SK-N-SH (cell line): ENCODE data around the gene SYNGR2. TPM values are rescaled to one million over a fixed set of nuclear protein-coding genes. Genes with fewer than 3 reads are reported as not detected.

Experiments
- CTCF ChIA-PET: fragments of 300-600, 350-600 bp; formaldehyde crosslinking; extraction: SDS; loops from one replicate; lab custom pipeline; 2021; lab: Yijun Ruan, JAX
- POLR2A ChIA-PET: fragments of 350-600 bp; sonication (Branson Sonifier 250); formaldehyde crosslinking; extraction: SDS; loops from one replicate; lab custom pipeline; 2020; ENCODE audit warnings: antibody characterized with exemption, inconsistent platforms; lab: Yijun Ruan, JAX
- DNase-seq: peaks from one replicate; pipeline ENCODE4 v3.0.0; 2012
- H2AFZ ChIP-seq: fragments of 200-600 bp; sonication (generic); 2 replicates; pipeline ENCODE4 v1.8.1; 2016; ENCODE audit warnings: antibody characterized with exemption, mild to moderate bottlenecking, low read depth
- H3F3A ChIP-seq: fragments of 200-600 bp; sonication (generic); replicated peaks from 2 replicates; pipeline ENCODE3; 2016; ENCODE audit warnings: antibody characterized with exemption, mild to moderate bottlenecking; ENCODE audit not compliant: insufficient read depth
- H3K27ac ChIP-seq, 2 experiments: fragments of 200-500 bp in 1 of 2; fragments of 200-600 bp in 1 of 2; sonication (Bioruptor generic) in 1 of 2; sonication (generic), shearing (Covaris generic) in 1 of 2; 2 replicates each; pipeline versions ENCODE4 v1.5.1 to v1.6.1; 2014 to 2016; ENCODE audit warnings: low read depth in 2 of 2, inconsistent platforms in 1 of 2, low read length in 1 of 2, mild to moderate bottlenecking in 1 of 2, mixed read lengths in 1 of 2
- H3K27me3 ChIP-seq: fragments of 200-600 bp; sonication (generic), shearing (Covaris generic); 2 replicates; pipeline ENCODE4 v1.6.1; 2016; ENCODE audit warnings: mixed run types; ENCODE audit not compliant: insufficient read depth
- H3K36me3 ChIP-seq, 2 experiments: fragments of 200-500 bp in 1 of 2; fragments of 200-600 bp in 1 of 2; sonication (Bioruptor generic) in 1 of 2; sonication (generic) in 1 of 2; replicated peaks in 1 of 2; 2 replicates each; pipeline versions ENCODE3 to v1.5.1; 2014 to 2016; ENCODE audit warnings: low read length in 1 of 2, mild to moderate bottlenecking in 1 of 2; ENCODE audit not compliant: insufficient read depth in 2 of 2, control insufficient read depth in 1 of 2
- H3K4me1 ChIP-seq, 2 experiments: fragments of 200-500 bp in 1 of 2; fragments of 200-600 bp in 1 of 2; sonication (Bioruptor generic) in 1 of 2; sonication (generic), shearing (Covaris generic) in 1 of 2; 2 replicates each; pipeline versions ENCODE4 v1.5.1 to v1.6.1; 2014 to 2016; ENCODE audit warnings: low read depth in 1 of 2, low read length in 1 of 2, mixed run types in 1 of 2; ENCODE audit not compliant: insufficient read depth in 2 of 2, control insufficient read depth in 1 of 2
- H3K4me2 ChIP-seq: fragments of 200-600 bp; sonication (generic), shearing (Covaris generic); 2 replicates; pipeline ENCODE4 v1.6.1; 2017; ENCODE audit warnings: mixed run types
- H3K4me3 ChIP-seq, 2 experiments: fragments of 200-500 bp in 1 of 2; fragments of 200-600 bp in 1 of 2; sonication (Bioruptor generic) in 1 of 2; sonication (generic), shearing (Covaris generic) in 1 of 2; 2 replicates each; pipeline versions ENCODE4 v1.5.1 to v1.8.1; 2014 to 2016; ENCODE audit warnings: low read depth in 2 of 2, inconsistent platforms in 1 of 2, low read length in 1 of 2, mild to moderate bottlenecking in 1 of 2, mixed read lengths in 1 of 2, moderate library complexity in 1 of 2
- H3K79me2 ChIP-seq: fragments of 200-600 bp; sonication (generic); 2 replicates; pipeline ENCODE4 v1.8.1; 2017; ENCODE audit warnings: mild to moderate bottlenecking; ENCODE audit not compliant: insufficient read depth
- H3K9ac ChIP-seq: fragments of 200-600 bp; sonication (generic); 2 replicates; pipeline ENCODE4 v1.6.1; 2017; ENCODE audit warnings: mixed run types
- H3K9me2 ChIP-seq: fragments of 200-600 bp; sonication (generic); 2 replicates; pipeline ENCODE4 v1.6.1; 2017; ENCODE audit warnings: mixed run types
- H3K9me3 ChIP-seq: fragments of 200-600 bp; sonication (generic); 2 replicates; pipeline ENCODE4 v1.6.1; 2017; ENCODE audit warnings: mixed run types, mild to moderate bottlenecking, moderate library complexity
- H4K20me1 ChIP-seq: fragments of 200-600 bp; sonication (generic); 2 replicates; pipeline ENCODE4 v1.6.1; 2017; ENCODE audit warnings: mild to moderate bottlenecking, mixed run types; ENCODE audit not compliant: insufficient read depth
- CHD2 ChIP-seq: fragments of 150-350 bp; IDR thresholded peaks from 2 replicates; pipeline ENCODE4 v1.6.1; 2018; ENCODE audit warnings: low read length; ENCODE audit not compliant: partially characterized antibody
- MXI1 ChIP-seq: IDR thresholded peaks from 2 replicates; pipeline ENCODE4 v1.6.1; 2012; ENCODE audit warnings: mild to moderate bottlenecking, low read depth, low read length, improper control_type of control experiment
- TAF1 ChIP-seq: IDR thresholded peaks from 2 replicates; pipeline ENCODE4 v1.6.1; 2012; ENCODE audit warnings: low read depth, mild to moderate bottlenecking, low read length, moderate library complexity, borderline replicate concordance
- YY1 ChIP-seq: IDR thresholded peaks from 2 replicates; pipeline ENCODE4 v1.4.0; 2012; ENCODE audit warnings: low read depth, mild to moderate bottlenecking
- WGBS: methylation state at CpG from one replicate; pipeline ENCODE4 v1.1.6; 2017; ENCODE audit warnings: low lambda C conversion rate; 5-methylcytosine and 5-hydroxymethylcytosine counted together
- polyA plus RNA-seq, 3 experiments: library from polyadenylated mRNA; depleted of rRNA; stranded (reverse); fragments of >200 nt; gene quantifications; 2 replicates each; pipeline ENCODE4 v1.2.3, GENCODE V29; 2012
- TF ChIP-seq, protein P1 (sequence below): fragments of 200-600 bp; sonication (generic); IDR thresholded peaks from 2 replicates; pipeline ENCODE4 v1.6.1; 2017; ENCODE audit warnings: antibody characterized with exemption, mild to moderate bottlenecking, moderate library complexity

SYNGR2 gene
- polyA plus RNA-seq, 1 of the 3 experiments (the other 2 are of a cell fraction): 181 TPM

- peak; percentile 42 for DNase-seq
- H4K20me1 ChIP-seq: no peaks in the 10 kb centered on the region
- H2AFZ ChIP-seq: no peak overlapping the region
- CTCF ChIA-PET: interaction anchor here (1.0 to 1.4 kb wide), 6 partner anchors 9 to 53 kb away, joined by 3 to 12 read pairs (median 4); no protein-coding TSS in a partner anchor
- H3K36me3 ChIP-seq: no peaks in the 10 kb centered on the region
- peaks cover 0 to 8% of the 10 kb centered on the region in 2 experiments; a peak in 1 of 4 replicates for H3K4me1 ChIP-seq
- no peak for TF ChIP-seq MXI1
- TF ChIP-seq CHD2: no peak
- no peak for TF ChIP-seq YY1
- TF ChIP-seq TAF1: no peak
- no peaks in the 10 kb centered on the region for H3K9me3 ChIP-seq
- no peaks in the 10 kb centered on the region for H3K27me3 ChIP-seq
- H3K9ac ChIP-seq: no peak overlapping the region
- H3K4me3 ChIP-seq: no peak overlapping the region
- H3K4me2 ChIP-seq: no peak overlapping the region
- H3F3A ChIP-seq: no peaks in the 10 kb centered on the region
- no peak overlapping the region for H3K27ac ChIP-seq
- WGBS: 72% methylated on average over 15 of the region's 22 CpGs
- H3K79me2 ChIP-seq: no peaks in the 10 kb centered on the region
- H3K9me2 ChIP-seq: no peaks in the 10 kb centered on the region
- POLR2A ChIA-PET: interaction anchor here (0.9 to 1.3 kb wide), 3 partner anchors 11 to 20 kb away, joined by 3 to 5 read pairs (median 4); no protein-coding TSS in a partner anchor
Measured at GRCh38 chr17:78163881-78164747, 4.3 kb upstream of the SYNGR2 start.

DNA sequence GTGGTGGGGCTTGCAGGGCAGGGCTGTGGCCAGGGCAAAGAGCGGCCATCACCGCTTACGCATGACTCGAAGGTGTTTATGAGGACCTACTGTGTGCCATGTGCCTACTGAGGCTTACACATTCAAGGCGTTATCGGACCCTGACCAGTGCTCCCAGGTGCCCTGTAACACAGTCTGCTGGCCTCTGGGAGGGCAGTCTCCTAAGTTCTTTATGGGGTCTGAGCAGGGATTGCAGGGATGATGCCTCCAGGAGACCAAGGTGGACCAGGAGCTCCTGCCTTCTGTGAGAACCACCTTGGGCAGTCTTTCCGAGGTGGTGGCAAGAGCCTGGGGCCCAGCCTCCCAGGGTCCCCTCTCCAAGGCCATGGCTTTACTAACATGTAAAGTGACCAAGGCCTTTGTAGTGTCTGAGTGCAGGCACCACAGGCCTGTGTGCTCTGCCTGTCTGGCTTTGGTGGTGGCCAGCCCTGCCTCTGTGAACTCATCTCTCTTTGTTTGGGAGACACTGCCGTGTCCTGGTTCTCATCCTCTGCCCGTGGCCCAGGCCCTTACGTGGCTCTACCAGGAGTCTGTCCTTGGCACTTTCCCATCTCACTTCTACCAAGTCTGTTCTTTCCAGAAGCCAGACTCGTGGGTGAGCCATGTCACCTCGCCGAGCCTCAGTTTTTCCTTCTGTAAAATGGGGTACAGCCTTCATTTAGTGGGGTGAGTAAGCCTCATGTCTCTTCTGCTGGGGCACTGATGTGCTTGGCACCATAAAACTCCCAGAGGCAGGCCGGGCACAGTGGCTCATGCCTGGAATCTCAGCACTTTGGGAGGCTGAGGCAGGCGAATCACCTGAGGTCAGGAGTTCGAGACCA, 3.4 kb upstream of the SYNGR2 start:
- POLR2A ChIA-PET: interaction anchor here (0.9 to 1.3 kb wide), 2 partner anchors 10 to 21 kb away, joined by 3 to 5 read pairs; no protein-coding TSS in a partner anchor

More for the DNA sequence above, 3.4 kb upstream of the SYNGR2 start:
- Histone ChIP-seq H3K4me3 (no peak overlapping the region), H2AFZ (no peak overlapping the region), H3K36me3 (no peaks in the 10 kb centered on the region), H3K9me2 (no peaks in the 10 kb centered on the region), H3K27ac (no peak overlapping the region), H3K27me3 (no peaks in the 10 kb centered on the region), H3K4me2 (no peak overlapping the region), H3K9ac (no peak overlapping the region), H3K4me1 (peaks cover 0 to 17% of the 10 kb centered on the region in 2 experiments; a peak in 1 of 4 replicates), H4K20me1 (peaks cover 5% of the 10 kb centered on the region; the same call in 1 of the 2 replicates), H3K79me2 (no peaks in the 10 kb centered on the region), H3K9me3 (no peaks in the 10 kb centered on the region), H3F3A (peaks cover 4% of the 10 kb centered on the region)
- CTCF ChIA-PET: interaction anchor here (1.0 to 1.2 kb wide), 5 partner anchors 9 to 35 kb away, joined by 3 to 12 read pairs (median 4); no protein-coding TSS in a partner anchor
- 80% methylated on average over 15 of the region's 16 CpGs for WGBS
- TF ChIP-seq, protein P1, sequence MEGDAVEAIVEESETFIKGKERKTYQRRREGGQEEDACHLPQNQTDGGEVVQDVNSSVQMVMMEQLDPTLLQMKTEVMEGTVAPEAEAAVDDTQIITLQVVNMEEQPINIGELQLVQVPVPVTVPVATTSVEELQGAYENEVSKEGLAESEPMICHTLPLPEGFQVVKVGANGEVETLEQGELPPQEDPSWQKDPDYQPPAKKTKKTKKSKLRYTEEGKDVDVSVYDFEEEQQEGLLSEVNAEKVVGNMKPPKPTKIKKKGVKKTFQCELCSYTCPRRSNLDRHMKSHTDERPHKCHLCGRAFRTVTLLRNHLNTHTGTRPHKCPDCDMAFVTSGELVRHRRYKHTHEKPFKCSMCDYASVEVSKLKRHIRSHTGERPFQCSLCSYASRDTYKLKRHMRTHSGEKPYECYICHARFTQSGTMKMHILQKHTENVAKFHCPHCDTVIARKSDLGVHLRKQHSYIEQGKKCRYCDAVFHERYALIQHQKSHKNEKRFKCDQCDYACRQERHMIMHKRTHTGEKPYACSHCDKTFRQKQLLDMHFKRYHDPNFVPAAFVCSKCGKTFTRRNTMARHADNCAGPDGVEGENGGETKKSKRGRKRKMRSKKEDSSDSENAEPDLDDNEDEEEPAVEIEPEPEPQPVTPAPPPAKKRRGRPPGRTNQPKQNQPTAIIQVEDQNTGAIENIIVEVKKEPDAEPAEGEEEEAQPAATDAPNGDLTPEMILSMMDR: no peak
- DNase-seq: peak; percentile 32
